Natural killer cell (primary cell): ENCODE results near the gene IL4R. TPM values are rescaled to one million over a fixed set of nuclear protein-coding genes. Genes with fewer than 3 reads are reported as not detected.

Experiments
- ATAC-seq, 3 donors: fragments of 150-1000 bp in 2 of 3; fragments of 200-7000 bp in 1 of 3; cut with Tn5 transposase; 1 replicate in 1 of 3; 2 replicates in 2 of 3; pipeline ENCODE4 v1.10.0; 2021; ENCODE audit warnings: mild to moderate bottlenecking in 2 of 3, moderate library complexity in 2 of 3
- DNase-seq, 2 donors: peaks; one replicate each; pipeline versions ENCODE4 v3.0.0 to v3.0.0-alpha.2; 2013 to 2021; ENCODE audit warnings: mixed read lengths in 1 of 2
- H3K27ac ChIP-seq: one replicate; pipeline ENCODE4 v1.5.1; 2013; ENCODE audit warnings: mild to moderate bottlenecking, low read length
- H3K27me3 ChIP-seq: one replicate; pipeline ENCODE4 v1.6.1; 2013; ENCODE audit warnings: low read length; ENCODE audit not compliant: control insufficient read depth, insufficient read depth
- H3K36me3 ChIP-seq: one replicate; pipeline ENCODE4 v1.6.1; 2013; ENCODE audit warnings: low read length; ENCODE audit not compliant: control insufficient read depth, insufficient read depth
- H3K4me1 ChIP-seq: one replicate; pipeline ENCODE4 v1.6.1; 2013; ENCODE audit warnings: low read length; ENCODE audit not compliant: control insufficient read depth, insufficient read depth
- H3K4me3 ChIP-seq: one replicate; pipeline ENCODE4 v1.5.1; 2013; ENCODE audit warnings: low read length
- H3K9me3 ChIP-seq: one replicate; pipeline ENCODE4 v1.6.1; 2013; ENCODE audit warnings: low read length; ENCODE audit not compliant: control insufficient read depth, insufficient read depth
- H3K27ac Mint-ChIP-seq, 2 donors: one replicate each; pipeline ENCODE4 v1.8.0; 2022; ENCODE audit warnings: mild to moderate bottlenecking in 2 of 2, mixed read lengths in 2 of 2, moderate library complexity in 1 of 2
- H3K27me3 Mint-ChIP-seq, 2 donors: one replicate each; pipeline ENCODE4 v1.8.0; 2022; ENCODE audit warnings: low read depth in 2 of 2, mixed read lengths in 2 of 2
- H3K36me3 Mint-ChIP-seq: one replicate; pipeline ENCODE4 v1.8.0; 2022; ENCODE audit warnings: mixed read lengths
- H3K4me1 Mint-ChIP-seq, 2 donors: one replicate each; pipeline ENCODE4 v1.8.0; 2022; ENCODE audit warnings: mixed read lengths in 2 of 2
- H3K4me3 Mint-ChIP-seq: one replicate; pipeline ENCODE4 v1.8.0; 2022; ENCODE audit warnings: mild to moderate bottlenecking, moderate library complexity, mixed read lengths
- H3K9me3 Mint-ChIP-seq, 2 donors: one replicate each; pipeline ENCODE4 v1.8.0; 2022; ENCODE audit warnings: mixed read lengths in 2 of 2
- WGBS: methylation state at CpG from one replicate; pipeline ENCODE4 v1.1.7; 2013; ENCODE audit warnings: missing lambda C conversion rate; ENCODE audit not compliant: insufficient coverage; 5-methylcytosine and 5-hydroxymethylcytosine counted together
- intact Hi-C: fragments of 100-400 bp; cut with micrococcal nuclease; formaldehyde crosslinking; loops from one replicate; pipeline ENCODE4 v1.14.2; 2022
- total RNA-seq, 4 donors: library from RNA; stranded (reverse); fragments of 120-200 nt in 1 of 4; gene quantifications; one replicate each; pipeline versions ENCODE4 v1.2.3 to v1.2.4, GENCODE V29; 2013 to 2022
- TF ChIP-seq, protein P1 (sequence below): fragments of 200-600 bp; IDR thresholded peaks from one replicate; pipeline ENCODE4 v1.8.0; 2022; ENCODE audit warnings: antibody characterized with exemption

IL4R gene
- total RNA-seq, 3 donors from 2014 or later (not counting 1 experiment from before 2014, with no cell fraction given): 70.2 to 87.2 (median 86.0) TPM

DNA sequence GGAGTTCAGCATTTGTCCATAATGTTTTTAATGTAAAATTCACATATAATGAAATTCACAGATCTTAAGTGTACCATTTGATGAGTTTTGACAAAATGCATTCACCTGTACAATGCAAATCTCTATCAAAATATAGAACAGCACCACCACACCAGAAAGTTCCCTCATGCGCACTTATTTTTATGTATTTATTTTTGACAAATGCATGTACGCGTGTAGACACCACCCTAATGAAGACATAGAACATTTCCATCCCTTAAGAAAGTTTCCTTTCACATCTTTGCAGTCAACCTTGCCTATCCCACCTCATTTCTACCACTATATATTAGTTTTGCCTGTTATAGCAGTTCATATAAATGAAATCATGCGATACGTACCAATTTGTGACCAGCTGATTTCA lies 15.6 kb upstream of the IL4R start:
- Mint-ChIP-seq H3K27me3 (peaks cover 0 to 3% of the 10 kb centered on the region in 2 donors), H3K4me3 (no peak overlapping the region), H3K4me1 (peaks cover 6 to 19% of the 10 kb centered on the region in 2 donors), H3K36me3 (no peaks in the 10 kb centered on the region), H3K9me3 (no peaks in the 10 kb centered on the region), H3K27ac (no peak overlapping the region)
- H3K4me3 ChIP-seq: no peak overlapping the region
- peak overlapping the region; percentile 50 for H3K27ac ChIP-seq
- H3K36me3 ChIP-seq: no peaks in the 10 kb centered on the region
- TF ChIP-seq, protein P1, sequence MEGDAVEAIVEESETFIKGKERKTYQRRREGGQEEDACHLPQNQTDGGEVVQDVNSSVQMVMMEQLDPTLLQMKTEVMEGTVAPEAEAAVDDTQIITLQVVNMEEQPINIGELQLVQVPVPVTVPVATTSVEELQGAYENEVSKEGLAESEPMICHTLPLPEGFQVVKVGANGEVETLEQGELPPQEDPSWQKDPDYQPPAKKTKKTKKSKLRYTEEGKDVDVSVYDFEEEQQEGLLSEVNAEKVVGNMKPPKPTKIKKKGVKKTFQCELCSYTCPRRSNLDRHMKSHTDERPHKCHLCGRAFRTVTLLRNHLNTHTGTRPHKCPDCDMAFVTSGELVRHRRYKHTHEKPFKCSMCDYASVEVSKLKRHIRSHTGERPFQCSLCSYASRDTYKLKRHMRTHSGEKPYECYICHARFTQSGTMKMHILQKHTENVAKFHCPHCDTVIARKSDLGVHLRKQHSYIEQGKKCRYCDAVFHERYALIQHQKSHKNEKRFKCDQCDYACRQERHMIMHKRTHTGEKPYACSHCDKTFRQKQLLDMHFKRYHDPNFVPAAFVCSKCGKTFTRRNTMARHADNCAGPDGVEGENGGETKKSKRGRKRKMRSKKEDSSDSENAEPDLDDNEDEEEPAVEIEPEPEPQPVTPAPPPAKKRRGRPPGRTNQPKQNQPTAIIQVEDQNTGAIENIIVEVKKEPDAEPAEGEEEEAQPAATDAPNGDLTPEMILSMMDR: no peak
- intact Hi-C loops: no loop called here
- 46% methylated on average over 3 of the region's 5 CpGs for WGBS
- no peaks in the 10 kb centered on the region for H3K9me3 ChIP-seq
- no peaks in the 10 kb centered on the region for H3K27me3 ChIP-seq
- no peak for DNase-seq
- H3K4me1 ChIP-seq: peaks cover 10% of the 10 kb centered on the region
- no peak for ATAC-seq

DNA sequence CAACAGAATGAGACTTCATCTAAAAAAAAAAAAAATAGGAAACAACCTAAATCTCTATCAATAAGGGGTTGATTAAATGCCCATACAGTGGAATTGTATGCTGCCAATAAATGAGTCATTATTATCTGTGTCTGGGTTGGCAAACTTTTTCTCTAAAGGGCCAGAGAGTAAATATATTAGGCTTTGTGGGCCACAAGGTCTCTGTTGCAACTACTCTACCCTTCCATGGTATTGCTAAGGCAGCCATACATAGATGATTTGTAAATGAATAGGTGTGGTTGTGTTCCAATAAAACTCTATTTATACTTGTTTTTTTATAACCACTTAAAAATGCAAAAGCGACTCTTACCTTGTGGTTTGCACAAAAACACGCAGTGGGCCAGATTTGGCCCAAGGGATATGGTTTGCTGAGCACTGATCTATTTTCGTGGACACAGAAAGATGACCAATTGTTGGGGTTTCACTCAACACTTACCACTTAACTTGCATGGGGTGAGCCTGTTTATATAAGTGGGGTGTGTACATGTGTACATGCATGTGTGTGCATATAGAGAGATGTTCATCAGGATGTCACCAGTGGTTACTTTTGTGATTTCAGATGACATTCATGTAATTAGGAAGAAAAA lies 12.4 kb upstream of the IL4R start:
- H3K27me3 ChIP-seq: no peaks in the 10 kb centered on the region
- ATAC-seq (no peak), DNase-seq (no peak)
- H3K27ac Mint-ChIP-seq: no peak overlapping the region
- H3K4me1 Mint-ChIP-seq: peaks cover under 1 to 11% of the 10 kb centered on the region in 2 donors
- H3K36me3 Mint-ChIP-seq: no peaks in the 10 kb centered on the region
- H3K9me3 ChIP-seq: no peaks in the 10 kb centered on the region
- H3K4me3 Mint-ChIP-seq: no peak overlapping the region
- intact Hi-C loops: no loop called here
- 58% methylated on average over 3 of the region's 3 CpGs for WGBS
- TF ChIP-seq, protein P1: no peak
- no peak overlapping the region for H3K27ac ChIP-seq
- no peaks in the 10 kb centered on the region for H3K4me1 ChIP-seq
- no peaks in the 10 kb centered on the region for H3K36me3 ChIP-seq
- peaks cover 0 to 6% of the 10 kb centered on the region in 2 donors for H3K9me3 Mint-ChIP-seq
- no peak overlapping the region for H3K4me3 ChIP-seq
- H3K27me3 Mint-ChIP-seq: peaks cover 0 to 3% of the 10 kb centered on the region in 2 donors

DNA sequence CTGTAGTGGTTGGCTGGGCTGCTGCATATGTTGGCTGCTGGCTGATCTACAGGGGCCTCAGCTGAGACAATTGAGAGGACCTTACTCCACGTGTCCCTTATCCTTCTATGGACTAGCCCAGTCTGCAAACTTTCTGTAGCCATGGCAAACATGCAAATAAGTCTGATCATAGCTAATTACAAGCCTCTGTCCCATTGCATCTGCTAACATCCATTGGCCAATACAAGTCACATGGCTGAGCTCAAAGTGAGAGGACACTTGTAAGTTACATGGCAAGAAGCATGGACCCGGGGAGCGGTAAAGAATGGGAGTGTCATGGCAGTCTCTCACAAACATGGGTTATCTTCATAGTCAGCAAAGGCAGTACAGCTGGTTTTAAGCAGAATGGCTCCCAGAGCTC lies 11.6 kb upstream of the IL4R start:
- no peak overlapping the region for H3K4me3 ChIP-seq
- 93% methylated on average over 3 of the region's 3 CpGs for WGBS

More for the DNA sequence above, 11.6 kb upstream of the IL4R start:
- ATAC-seq (no peak), DNase-seq (no peak)
- Mint-ChIP-seq H3K9me3 (peaks cover 3 to 9% of the 10 kb centered on the region in 2 donors), H3K27ac (no peak overlapping the region), H3K4me3 (no peak overlapping the region), H3K36me3 (no peaks in the 10 kb centered on the region), H3K27me3 (peaks cover 0 to 3% of the 10 kb centered on the region in 2 donors), H3K4me1 (peaks cover 0 to 11% of the 10 kb centered on the region in 2 donors)
- Histone ChIP-seq H3K9me3 (no peaks in the 10 kb centered on the region), H3K27me3 (no peaks in the 10 kb centered on the region), H3K27ac (no peak overlapping the region), H3K4me1 (no peaks in the 10 kb centered on the region), H3K36me3 (no peaks in the 10 kb centered on the region)
- intact Hi-C loops: no loop called here
- TF ChIP-seq, protein P1: no peak
